ENCODE results near the gene FAM120B.

The FAM120B gene

DNA sequence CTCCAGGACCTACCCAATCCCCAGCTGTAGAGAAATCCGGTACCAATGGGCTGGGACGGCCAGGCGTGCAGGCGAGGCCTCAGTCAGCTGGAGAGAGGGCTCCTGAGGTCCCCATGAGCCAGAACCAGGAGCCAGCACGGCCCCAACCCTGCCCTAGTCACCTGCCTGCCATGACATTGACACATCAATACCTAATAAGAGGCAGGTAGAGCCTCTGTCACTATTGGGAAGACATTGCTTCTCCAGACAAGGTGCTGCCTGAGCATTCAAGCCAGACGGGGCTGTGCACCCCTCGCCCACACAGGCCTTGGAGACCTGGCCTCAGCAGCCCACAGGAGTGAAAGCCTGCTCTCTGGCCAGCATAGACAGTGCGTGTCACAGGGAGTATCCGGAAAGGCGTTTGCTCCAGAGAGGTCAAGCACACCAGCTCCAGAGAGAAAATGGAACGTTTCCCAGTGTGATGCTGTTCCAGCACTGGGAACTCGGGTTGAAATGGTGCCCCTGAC lies 19.1 kb upstream of the FAM120B start:
- DNase-seq, result no peak

DNA sequence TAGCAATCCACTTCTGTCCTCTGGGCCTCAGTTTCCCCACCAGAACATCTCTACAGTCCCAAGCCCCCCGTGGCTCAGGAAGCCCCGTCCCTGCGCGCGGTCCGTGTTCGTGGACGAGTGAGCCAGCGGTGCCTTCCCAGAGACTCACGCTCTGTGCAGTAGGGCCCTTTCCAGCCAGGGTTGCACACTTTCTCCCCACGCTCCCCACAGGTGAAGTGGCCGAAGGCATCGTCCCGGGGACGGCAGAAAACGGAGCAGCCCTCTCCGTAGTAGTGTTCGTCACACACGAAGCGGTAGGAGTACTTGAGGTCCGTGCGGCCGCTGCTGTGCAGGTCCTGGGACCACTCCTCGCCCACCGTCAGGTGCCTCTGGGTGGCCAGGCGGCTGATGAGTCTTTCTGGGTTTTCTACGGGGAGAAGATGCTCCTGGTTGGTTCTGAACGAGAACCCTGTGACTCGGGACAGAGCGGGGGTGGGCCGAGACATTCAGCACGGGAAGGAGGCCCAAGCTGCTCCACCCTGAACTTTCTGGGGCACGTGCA lies 18.4 kb upstream of the FAM120B start:
- DNase-seq, result no peak

DNA sequence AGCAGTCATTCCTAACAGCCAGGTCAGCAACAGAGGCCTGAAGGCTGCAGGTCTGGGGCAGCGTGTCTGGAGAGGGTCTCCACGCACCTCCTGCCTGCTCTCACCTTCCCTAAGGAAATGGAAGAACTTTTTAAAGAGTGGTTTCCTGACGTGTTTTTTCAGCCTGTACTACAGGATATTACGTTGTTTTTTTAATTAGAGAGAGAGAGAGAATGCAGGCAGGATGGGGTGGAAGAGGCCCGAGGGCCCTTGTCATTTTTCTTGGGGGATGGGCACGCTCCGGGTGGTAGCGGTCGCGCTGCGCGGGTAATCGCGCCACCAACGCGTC lies 17.7 kb upstream of the FAM120B start:
- no peak for DNase-seq

DNA sequence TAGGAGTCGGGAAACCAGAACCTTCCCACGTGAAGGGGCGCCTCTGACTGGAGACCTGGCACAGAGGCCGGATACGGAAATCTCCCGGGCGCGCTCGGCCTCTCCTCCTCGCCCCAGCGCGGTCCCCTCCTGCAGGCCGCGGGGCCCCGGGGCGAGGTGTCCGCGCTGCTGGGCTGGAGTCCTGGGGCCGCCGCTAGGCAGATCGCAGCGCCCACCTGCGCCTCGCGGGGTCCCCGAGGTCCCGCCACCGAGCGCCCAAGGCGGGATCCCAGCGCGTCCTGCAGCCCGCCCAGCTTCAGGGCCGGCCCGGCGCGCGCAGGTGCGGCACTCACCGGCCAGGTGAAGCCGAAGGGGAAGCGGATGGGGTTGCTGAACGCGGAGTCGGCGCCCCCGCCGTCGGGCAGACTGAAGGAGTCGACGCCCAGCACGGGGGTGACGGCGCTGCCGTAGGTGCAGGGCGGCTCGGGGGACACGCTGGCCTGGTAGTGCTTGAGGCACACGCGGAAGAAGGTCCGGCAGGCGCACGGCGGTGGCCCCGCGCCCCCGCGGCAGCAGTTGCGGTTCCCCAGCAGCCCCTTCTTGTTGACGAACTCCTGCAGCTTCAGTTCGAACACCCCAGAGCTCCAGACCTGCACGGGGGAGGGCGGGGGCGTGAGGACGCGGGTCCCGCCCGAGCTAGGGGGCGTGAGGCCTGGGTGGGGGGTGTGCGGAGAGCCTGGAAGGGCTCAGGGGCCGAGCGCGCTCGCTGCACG lies 17.2 kb upstream of the FAM120B start:
- DNase-seq, result no peak

DNA sequence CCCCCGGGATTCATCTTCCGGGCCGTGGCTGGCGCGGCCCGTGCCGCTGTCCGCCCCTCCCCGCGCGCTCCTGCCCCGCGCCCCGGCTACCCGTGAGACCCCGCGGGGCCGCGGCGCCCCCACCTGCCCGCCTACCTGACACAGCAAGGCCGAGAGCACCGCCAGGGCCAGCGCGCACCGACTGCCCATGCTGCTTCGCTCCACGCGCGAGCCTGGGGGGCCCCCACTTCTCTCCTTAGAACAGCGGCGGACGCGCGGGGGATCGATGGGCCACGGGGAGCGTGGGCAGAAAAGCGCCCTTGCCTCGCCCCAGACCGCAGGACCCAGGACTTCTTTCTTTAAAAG lies 16.6 kb upstream of the FAM120B start:
- DNase-seq, result no peak

DNA sequence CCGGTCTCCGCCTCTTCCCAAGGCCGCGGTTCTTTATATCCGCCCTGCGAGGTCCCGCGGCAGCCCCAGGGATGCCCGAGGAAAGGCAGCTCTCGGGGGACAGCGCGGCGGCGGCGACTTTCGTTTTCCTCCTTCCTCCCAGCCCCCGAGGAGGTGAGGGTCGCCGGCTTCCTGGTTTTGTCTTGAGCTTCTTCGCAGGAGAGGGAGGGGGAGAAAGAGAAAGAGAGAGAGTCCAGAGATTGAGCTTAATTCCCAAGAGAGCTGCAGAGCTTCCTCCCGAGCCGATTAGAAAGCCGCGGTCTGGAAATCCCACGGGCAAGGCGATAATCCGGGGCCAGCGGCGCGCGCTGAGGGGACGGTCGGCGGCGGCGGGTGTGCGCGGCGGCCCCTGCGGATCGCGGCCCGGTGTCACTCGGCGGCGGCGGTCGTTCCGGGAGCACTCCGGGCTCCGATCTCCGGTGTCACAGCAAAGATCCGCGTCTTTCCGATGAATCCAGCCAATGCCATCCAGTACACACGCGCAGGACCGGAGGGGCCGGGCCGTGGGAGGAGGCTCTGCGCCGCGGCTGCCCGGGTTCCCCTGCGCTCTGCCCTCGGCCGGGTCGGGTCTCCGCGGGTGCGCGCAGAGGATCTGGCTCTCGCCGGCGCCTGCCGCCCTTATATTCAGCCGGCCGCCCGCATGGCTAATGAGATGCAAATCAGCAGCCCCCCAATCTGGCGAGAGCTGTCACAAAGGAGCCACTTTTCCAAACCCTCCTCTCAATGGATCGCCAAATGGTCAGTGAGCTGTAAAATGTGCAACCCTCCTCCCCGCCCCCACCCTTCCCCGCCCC lies 16.0 kb upstream of the FAM120B start, which contains the start of gene DLL1:
DLL1 (minus strand) TSS at position 783 of the 833 bp plus-strand sequence. CDS start 939 bp downstream, outside the sequence.
- DNase-seq, result peak; percentile 72 to 83

DNA sequence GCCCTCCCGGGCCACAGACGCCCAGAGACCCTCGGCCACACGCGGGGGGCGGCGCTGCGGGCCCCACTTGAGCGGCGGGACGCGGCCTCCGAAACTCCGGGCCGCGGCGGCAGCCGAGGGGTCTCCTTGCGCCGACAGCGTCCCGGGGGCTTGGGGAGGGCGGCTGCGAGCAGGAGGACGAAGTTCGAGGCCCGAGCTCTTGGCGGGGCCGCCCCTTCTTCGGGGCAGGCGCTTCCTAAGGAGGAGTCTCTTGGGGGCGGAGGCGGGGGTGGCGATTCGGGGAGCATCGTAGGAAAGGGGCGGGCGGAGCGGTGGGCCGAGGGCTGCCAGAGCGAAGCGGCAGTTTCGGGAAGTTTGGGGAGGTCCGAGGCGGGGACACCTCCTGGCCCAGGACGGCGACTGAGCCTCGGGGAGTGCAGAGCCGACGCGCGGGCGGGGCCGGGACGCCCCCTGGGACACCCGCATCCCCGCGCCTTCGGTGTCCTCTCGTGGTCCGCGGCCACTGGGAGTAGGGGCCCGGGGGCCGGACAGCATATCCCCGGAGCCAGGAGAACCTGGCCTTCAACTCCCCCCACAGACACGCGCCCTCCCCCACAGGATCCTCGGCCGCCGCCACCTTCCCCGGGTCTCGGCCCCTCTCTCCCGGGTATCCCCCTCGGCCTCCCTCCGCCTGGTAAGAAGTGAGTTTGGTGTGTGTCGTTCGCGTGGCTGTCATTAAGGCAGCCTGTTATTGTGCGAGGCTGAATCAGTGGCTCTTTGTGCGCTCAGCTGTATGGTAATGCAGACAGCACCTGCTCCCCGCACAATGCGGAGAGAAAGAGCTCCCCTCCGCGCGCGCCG lies 15.1 kb upstream of the FAM120B start:
- DNase-seq, result peak; percentile 87 to 93

DNA sequence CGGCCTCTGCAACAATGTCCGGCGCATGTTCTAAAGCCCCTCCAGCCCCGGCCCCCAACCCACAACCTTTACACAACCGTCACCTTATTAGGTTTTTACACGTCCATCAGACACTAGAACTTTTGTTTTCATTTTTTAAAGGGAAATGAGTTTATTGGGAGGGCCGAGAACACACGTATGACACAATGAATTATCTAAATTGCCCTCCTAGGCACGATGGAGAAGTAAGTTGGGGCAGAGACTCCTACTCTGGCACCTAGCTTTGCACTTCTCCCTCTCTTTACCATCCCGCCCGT lies 14.5 kb upstream of the FAM120B start:
- no peak for DNase-seq

DNA sequence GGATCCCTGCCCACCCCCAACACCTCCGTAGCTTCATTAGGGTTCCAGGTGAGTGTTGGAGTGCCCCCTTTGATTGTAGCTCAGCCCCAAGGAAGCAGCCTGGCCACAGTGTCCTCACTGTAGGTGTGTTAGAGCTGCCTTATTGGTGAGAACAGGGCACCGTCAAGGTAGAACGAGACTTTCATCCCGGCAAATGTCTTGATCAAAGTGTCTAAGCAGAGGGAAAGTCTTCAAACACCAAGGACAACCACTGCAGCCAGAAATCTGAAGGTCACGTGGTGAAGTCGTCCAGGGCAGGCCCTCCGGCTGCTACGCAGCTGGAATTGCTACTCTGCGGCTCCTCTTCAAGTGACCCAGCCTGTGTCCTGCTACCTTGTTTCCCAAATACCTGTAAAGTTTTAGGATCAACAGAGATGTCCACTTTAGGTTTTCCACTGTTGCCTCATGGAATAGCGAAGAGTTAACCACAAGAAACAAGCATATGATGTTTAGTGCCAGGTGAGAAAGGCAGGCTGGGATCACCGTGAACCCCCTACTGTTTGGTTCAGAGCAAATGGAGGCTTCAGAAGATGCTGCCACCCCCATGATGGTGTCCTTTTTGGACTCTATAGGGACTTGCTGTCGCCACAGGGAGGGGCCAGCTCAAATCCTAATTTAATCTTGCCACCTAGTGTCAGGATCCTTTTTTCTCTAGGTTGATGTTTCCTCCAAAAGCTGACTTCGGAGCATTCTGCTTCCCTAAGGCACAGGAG lies 14.0 kb upstream of the FAM120B start:
- no peak for DNase-seq

DNA sequence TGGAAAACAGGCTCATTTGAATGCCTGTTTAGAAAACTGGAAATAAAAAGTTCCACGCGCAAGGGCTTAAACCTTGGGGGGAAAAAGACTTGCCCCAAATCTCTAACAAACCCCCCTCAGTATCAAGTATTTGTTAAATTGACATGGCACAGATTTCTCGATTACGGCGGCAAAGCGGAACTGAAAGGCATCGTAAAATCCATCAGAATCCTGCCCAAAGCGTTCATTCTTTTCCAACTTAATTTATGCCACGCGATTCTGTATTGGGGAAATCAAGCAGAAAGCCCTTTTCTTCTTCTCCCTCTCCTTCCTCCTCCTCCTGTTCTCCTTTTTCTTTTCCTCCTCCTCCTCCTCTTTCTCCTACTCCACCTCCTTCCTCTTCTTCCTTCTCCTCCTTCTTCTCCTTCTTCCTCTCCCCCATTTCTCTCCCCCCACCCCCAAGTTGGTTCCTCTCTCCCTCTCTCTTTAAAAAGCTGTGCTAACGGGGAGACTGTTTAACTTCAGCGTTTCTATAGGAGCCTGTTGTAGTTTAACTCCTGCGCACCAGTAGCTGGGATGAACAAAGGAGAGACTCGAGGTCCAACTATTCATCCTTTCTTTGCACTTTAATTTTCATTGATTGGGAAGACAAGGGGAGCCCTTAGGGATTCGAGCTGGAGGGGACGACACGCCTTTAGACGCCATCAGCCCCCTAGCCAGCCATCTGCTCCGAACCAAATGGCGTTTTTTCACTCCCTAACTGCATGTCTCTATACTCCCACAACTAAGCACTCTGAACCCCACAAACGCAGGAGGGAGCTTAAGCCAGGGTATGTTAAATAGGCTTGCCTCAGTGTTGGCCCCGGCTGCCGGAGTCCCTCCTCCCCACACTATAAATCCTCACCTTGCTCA lies 13.0 kb upstream of the FAM120B start:
- DNase-seq, result no peak

DNA sequence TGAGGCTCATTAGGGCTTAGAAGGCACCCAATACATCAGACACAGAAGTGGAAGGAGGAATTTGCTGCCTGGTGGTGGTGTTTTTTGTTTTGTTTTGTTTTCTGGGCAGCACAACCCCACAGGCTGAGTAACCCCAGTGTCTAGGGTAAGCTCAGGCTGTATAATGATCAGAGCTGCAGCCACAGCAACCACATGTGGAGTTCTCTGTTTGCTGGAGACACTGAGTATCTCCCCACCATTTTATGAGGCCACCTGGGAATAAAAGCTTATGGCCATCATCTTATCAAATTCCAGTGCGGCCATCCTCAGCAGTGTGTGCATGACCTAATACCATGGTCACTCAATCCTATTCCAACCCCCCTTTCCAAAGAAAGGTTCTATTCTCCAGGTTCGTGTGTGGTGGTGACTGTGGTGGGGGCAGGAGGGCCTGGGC lies 12.2 kb upstream of the FAM120B start:
- DNase-seq, result no peak

DNA sequence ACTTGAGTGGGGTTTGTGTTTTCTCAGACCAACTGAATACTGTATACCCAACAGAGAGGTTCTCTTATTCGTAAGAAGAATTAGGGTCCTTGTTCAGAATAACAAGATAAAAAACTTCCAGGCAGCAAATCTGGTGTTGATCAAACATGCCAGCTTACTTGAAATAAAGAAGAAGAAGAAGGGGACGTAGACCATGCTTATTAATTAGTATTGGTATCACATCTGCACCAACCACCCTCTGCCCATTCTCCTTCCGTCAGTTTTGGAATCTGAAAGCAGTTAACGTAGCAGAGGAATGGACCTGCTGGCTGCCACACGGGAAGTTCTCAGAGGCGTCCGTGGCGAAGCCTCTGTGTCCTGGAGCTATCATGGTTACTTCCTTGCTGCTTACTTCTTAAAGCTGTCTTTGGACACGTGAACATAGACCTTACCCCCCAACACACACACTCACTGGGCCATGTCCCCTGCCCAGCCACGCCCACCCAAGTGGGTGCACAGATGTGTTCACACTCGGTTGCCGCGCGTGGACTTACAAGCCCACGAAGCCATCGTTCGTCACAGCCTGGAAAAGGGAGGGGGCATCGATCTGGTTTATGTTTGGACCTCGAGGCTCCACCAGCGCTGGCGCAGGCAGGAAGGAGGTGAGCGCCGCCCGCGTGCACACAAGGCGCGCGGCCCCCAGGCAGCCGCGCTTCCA lies 11.6 kb upstream of the FAM120B start:
- DNase-seq, result no peak

DNA sequence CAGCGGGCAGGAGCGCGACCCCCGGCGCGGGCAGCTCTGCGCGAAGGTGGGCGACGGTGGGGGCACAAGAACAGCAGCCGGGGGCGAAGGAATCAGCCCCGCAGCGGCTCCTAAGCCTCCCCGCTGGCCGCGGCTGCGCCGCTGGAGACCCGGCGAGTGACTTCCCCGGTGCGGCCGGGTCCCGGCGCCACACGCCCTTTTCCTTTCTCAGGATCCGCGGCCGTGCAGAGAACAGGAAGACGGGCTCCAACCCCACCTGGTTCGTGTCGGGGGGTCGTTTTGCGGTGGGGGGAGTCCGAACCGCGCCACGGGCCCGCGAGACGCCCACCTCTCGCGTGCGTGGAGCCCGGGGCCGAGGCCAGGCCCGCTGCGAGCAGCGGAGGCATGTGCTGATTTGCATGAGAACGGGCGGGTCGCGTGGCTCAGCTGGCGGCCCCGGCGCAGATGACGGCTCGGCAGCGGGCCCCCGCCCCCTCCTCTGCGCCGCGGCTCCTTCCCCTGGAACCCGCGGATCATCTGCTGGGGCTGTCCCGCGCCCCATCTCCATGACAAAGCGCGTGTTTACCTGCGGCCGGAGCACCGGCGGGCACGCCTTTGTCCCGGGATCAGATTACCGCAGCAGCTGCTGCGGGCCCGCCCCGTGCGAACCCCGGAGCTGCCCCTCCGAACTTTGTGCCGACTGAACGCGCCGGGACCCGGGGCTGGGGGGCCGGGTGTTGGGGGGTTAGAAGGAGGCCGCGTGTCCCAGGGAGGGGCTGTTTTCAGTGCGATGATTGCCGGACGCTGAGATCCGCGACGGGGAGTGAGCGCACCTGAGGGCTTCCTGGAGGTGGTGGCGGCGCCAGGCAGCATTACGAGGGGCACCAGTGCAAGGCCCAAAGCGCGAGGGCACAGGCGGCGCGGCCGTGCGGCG lies 10.8 kb upstream of the FAM120B start:
- DNase-seq, result peak; percentile 64 to 76

DNA sequence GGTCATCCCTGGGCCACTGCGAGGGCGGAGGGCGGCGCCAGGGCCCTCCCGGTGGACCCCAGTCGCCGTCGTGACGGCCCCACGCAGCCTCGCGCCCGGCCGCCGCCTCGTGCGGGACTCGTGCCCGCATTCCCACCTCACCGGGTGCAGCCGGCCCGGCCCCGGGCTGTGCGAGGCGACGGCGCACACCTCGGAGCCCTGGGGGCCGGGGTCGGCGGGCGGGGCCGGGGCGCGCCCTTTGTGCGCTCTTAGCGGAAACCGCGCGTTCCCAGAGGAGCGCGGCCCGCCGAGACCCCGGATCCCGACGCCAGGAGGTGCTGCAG lies 10.2 kb upstream of the FAM120B start:
- no peak for DNase-seq

DNA sequence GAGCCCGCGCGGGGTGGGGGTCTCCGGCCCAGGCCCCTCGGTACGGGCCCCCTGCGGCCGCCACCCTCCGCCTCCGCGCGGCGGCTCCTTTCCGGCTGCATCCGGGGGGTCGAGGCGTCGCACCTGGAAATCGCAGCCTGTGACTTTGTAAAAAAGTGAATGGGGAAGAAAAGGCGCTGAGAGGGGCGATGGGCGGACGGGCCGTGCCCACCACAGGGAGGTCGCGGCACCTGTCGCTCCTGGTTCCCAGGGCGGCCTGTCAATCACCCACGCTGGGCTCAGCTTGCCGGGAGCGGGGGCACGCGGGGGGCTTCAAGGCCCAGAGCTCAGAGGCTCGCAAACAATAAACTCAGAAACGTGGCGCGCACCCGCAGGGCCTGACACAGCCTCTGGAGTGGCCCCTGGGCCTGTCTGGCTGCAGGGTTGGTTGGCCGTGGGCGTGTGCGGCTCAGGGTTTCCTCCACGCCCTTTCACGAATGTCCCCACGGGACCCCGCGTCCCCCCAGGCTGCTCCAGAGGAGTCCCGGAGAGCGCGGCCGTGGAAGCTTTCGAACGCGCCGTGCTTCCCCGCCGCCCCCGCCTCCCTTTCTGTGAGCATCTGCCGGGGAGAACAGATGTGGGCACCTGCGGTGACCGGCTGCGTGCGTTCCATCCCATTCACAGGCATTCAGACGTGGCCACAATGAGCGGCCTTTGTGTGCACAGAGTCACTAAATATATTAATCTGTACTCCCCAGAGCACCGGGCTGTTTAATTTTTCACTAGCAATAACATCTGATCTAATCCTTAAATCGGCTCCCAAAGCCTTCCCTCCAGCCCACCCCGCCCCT lies 9.6 kb upstream of the FAM120B start:
- peak in 1 of 2 experiments; percentile 62 for DNase-seq

DNA sequence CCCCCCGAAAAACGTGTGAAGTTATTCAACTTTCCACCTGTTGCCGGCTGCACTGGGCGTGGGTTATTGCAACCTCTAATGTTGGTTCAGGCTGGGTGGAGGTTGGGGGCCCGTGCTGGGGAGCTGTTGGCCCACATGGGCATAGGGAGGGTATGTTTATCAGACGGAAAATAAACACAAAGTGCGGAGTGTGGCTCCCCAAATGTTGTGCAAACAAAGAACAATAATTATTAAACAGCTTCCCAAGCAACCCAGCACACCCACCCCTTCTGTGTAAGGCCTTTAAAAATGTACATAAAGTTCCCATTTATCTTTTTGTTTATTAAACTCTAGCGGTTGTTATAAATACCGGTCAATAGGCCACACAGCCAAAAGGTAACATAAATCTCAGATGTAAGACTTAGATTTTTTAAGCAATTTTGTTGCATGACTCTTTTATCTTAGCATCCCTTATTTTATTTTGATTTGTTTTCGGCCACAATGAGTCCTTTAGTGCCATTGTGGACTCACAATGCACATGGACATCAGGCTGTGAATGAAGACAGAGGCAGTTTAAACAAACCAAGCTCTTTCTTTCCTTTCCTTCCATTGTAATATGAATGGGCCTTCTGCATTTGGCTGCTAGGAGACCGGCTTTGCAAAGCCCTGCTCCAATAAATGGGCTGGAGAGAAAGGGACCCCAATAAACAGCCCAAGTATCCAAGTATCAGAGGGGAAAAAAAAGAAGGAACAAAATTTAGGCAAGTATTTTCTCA lies 8.8 kb upstream of the FAM120B start:
- no peak for DNase-seq

DNA sequence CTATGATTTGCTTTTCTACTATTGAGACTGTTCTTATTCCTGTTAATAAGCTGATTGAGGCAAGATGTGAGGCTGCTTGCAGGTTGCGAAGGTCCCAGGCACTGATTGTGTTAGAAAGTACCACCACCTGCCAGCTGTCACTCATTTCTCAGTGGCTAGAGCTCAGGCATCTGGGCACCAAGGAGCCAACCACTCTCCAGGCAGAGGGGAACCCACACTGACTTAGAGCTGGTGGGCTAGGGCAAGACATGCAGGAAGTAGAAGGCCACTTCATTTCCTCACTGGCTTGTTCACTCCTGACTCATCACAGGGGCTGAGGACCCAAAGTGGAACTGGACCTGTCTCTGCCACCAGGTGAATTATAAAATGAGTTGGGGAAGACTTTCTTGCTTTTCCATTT lies 7.9 kb upstream of the FAM120B start:
- no peak for DNase-seq

DNA sequence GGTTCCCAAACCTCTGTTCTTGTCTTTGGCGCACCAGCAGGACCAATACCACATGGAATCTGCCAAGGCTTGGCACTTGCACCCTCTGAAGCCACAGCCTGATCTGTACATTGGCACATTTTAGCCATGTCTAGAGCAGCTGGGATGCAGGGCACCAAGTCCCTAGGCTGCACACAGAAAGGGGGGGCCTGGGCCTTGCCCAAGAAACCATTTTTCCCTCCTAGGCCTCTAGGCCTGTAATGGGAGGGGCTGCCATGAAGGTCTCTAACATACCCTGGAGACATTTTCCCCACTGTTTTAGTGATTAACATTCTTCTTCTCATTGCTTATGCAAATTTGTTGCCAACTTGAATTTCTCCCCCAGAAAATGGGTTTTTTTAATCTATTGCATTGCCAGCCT lies 5.4 kb upstream of the FAM120B start:
- no peak for DNase-seq
